GM12801 (cell line): Measurements from ENCODE around the gene RAD18.

Experiments used
- CTCF ChIP-seq: IDR thresholded peaks from one replicate; pipeline ENCODE4 v1.5.1; 2011; ENCODE audit warnings: control low read depth; ENCODE audit not compliant: insufficient read length; ENCODE audit errors: extremely low read depth

RAD18 gene

GRCh38 chr3:8962226-8962861, 928 bp downstream of the RAD18 start:
- TF ChIP-seq CTCF: no peak

- no peak for TF ChIP-seq CTCF
Observed at GRCh38 chr3:8959668-8960067, 3.6 kb downstream of the RAD18 start.

GRCh38 chr3:8954938-8955763, 8.1 kb downstream of the RAD18 start:
- TF ChIP-seq CTCF: no peak

GRCh38 chr3:8953313-8953712, 10.0 kb downstream of the RAD18 start:
- no peak for TF ChIP-seq CTCF

GRCh38 chr3:8952130-8952529, 11.1 kb downstream of the RAD18 start:
- TF ChIP-seq CTCF: no peak

- no peak for TF ChIP-seq CTCF
Observed at GRCh38 chr3:8945890-8946600, 17.2 kb downstream of the RAD18 start.

- no peak for TF ChIP-seq CTCF
Observed at GRCh38 chr3:8942746-8943488, 20.4 kb downstream of the RAD18 start.
